SH-SY5Y (cell line): ENCODE results near the gene CCDC91.

Experiments used
- GATA2 ChIP-seq: IDR thresholded peaks from 2 replicates; pipeline ENCODE4 v1.6.1; 2011; ENCODE audit warnings: mild to moderate bottlenecking, low read depth, low read length
- GATA3 ChIP-seq: IDR thresholded peaks from 2 replicates; pipeline ENCODE4 v1.6.1; 2011; ENCODE audit warnings: low read depth, mild to moderate bottlenecking, low read length, moderate library complexity

Gene CCDC91

DNA sequence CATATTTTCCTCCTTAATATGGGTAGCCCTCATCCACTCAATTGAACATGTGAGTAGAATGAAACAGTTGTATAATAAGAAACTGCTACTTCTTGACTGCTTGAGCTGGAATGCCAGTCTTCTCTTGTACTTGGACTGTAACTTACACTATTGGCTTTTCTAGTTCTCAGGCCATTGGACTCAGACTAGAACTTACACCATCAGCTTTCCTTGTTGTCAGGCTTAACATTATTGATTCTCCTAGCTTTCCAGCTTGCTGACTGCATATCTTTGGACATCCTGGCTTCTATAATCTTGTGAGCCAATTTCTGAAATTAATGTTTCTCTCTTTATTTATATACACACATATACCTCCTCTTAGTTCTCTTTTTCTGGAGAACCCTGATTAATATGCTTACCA, 24.8 kb downstream of the CCDC91 start:
- no peak for TF ChIP-seq GATA3
- no peak for TF ChIP-seq GATA2

DNA sequence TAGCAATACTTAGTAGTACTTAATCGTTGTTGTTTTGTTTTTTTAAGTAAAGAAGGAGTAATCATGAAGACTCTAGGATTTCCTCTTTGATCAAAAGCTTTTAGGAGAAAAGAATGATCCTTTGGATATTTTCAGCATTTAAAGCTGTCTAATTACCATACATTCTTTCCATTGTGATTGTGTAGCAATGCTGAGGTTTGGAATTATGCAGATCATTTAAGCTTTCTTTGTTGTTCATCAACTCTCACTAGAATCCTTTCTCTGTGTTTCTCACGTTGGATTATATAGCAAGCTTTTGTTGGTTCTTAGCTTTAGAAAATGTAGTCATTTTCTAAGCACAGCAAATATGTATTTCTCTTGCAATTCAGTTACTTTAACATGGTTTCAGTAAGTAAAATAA, 25.8 kb downstream of the CCDC91 start:
- TF ChIP-seq GATA3 (no peak), GATA2 (no peak)

DNA sequence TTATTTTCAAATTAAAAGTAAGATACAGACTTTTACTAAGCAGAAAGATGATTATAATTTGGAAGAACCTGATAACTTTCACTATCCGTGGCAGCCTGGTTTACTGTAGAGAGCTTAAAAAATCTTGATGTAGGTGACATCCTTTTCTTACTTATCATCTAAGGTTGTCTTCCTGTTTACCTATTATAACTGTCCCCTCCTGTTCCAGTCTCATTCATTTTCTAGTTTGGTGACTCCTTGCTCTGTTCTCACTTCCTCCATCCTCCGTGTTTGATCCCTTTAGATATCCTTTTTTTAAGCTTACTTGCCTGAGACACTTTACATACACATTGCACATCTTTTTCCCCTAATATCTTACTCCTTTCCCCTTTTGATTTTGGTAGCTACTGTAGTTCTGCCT, 27.5 kb downstream of the CCDC91 start:
- TF ChIP-seq GATA2 = no peak
- no peak for TF ChIP-seq GATA3

DNA sequence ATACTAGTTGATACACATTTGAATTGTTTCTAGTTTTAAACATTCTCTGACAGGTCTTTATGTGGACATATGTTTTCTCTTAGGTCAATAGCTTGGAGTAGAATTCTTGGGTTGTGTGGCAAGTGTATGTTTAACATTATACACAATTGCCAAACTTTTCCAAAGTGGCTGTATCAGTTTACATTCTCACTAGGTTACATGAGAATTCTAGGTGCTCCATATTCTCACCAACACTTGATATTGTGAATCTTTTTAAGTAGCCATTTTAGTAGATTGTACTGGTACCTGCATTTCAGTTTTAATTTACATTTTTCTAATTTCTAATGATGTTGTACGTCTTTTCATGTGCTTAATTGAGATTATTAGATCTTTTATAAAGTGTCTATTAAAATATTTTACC, 28.6 kb downstream of the CCDC91 start:
- TF ChIP-seq GATA2 (no peak), GATA3 (no peak)

DNA sequence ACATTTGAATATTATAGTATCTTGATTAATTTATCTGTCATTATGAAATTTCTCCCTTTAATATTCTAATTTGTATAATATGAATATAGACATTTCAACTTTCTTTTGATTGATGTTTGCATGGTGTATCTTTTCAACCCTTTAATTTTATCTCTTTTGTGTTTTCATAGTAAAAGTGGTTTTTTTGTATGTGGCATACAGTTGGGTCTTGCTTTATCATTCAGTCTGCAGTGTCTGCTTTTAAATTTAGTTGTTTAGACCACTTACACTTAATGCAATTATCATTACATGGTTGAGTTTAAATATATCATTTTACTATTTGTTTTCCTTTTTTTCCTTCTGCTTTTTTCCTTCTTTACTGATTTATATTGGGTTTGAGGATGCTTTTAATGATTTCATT, 29.6 kb downstream of the CCDC91 start:
- TF ChIP-seq GATA3 = no peak
- TF ChIP-seq GATA2 = no peak

DNA sequence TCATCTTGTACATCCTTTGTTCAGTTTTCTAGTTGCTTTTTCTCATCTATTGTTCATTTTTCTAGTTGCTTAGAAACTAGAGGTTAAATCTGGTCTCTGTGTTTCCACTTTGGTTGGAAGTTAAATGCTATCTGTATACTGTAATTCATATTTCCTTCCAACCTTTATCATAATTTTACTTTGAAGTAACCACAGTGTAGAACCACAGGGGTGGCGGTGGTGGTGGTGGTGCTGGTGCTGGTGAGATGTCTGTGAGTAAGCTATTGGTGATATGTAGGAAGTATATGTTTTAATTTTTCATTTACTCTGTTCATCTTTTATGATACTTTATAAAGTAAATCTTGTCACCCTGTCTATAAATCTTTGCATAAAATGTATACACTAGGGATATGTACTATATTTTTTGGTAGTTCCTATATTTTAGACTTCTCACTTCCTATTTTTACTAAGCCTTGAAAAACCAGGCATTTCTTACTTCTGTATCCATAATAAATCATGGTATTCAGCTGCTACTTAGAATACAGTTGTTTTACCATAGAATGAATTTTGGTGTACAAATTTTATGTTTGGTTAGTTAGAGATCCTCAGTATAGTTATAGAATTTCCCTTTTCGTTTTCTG, 31.9 kb downstream of the CCDC91 start:
- TF ChIP-seq GATA3 (no peak), GATA2 (no peak)

DNA sequence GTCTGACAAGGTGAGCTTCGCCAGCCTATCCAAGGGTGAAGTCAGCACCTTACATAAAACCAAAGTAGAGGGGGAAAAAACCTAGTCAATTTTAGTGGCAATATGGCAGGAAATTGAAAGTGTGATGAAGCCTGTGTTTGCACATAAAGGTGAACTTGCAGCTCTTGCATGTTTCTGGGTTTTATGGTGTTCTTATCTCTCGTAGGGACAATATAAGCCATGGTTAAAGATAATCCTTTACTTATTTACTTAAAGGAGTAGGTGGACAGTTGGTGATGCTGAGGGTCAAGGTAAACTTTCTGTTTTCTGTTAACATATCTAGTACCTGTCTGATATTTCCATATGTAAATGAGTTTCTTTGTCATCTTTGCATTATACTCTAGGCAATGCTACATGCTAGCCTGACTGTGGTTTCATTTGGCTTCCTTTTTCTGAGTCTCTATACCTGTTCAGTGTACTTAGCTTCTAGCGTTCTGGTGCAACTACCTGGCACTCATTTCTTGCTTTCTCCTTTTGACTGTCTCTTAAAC, 32.8 kb downstream of the CCDC91 start:
- no peak for TF ChIP-seq GATA3
- no peak for TF ChIP-seq GATA2

DNA sequence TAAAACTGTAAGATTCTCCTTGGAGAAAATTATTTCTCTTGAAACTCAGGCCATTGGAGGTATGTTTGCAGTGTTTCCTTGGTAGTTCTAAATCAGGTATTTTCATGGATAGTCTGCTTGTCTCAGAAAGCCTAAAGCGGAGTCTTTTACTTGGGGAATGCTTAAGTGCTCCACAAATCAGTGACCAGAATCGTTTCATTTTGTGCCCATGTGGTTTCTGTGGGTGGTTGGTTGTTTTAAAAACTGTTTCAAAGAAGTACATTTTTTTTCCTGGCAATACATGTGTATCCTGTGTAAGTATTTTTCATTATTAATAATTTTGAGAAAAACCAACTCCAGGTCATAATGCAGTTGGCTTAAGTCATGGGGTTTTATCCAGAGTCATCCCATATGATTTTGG, 33.6 kb downstream of the CCDC91 start:
- no peak for TF ChIP-seq GATA3
- TF ChIP-seq GATA2 = no peak

DNA sequence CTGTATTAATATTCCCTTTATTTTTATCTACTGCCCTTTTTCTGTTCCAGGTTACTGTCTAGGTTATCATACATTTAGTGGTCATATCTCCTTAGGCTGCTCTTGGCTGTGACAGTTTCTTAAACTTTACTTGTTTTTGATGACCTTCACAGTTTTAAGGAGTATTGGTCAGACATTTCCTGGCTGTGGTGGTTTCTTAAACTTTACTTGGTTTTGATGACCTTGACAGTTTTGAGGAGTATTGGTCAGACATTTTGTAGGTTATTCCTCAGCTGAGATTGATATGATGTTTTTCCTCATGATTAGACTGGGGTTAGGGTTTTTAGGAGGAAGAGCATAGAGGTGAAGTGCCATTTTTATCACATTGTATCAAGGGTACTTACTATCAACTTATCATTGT, 36.4 kb downstream of the CCDC91 start:
- TF ChIP-seq GATA3 (no peak), GATA2 (no peak)

DNA sequence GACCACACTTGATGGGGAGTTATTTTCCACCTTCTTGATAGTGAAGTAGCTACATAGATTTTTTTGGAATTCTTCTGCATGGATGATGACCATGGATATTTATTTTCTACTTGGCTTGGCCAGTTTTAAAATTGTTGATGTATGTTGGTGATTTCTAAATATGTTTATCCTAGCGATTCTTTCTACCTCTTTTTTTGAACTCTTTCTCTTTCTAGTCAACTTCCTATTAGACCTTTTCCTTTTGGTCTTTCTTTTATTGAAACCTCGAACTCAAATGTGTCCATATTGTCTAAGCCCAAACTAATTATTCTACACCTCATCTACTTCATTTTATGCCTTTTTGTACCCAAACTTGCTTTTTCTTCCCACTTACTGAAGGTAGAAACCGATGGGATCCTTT, 37.0 kb downstream of the CCDC91 start:
- TF ChIP-seq GATA3 (no peak), GATA2 (no peak)

DNA sequence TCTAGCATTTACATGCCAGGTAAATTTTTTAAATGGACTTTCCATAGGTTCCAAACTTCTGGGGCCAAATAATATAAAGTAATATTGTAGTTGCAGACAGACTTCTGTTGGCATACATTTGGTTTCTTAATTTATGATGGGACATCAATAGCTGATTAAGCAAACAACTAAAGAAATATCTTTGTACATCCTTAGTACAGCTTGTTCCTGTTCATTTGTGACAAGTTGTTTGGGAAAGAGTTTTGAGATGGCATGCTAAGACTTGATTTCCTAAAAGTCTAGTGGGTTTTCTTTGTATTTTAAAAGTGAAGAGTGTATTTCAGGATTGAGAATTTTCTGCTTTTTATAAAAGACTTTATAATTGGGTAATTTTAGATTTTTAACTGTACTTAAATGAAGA, 41.0 kb downstream of the CCDC91 start:
- TF ChIP-seq GATA3 = no peak

DNA sequence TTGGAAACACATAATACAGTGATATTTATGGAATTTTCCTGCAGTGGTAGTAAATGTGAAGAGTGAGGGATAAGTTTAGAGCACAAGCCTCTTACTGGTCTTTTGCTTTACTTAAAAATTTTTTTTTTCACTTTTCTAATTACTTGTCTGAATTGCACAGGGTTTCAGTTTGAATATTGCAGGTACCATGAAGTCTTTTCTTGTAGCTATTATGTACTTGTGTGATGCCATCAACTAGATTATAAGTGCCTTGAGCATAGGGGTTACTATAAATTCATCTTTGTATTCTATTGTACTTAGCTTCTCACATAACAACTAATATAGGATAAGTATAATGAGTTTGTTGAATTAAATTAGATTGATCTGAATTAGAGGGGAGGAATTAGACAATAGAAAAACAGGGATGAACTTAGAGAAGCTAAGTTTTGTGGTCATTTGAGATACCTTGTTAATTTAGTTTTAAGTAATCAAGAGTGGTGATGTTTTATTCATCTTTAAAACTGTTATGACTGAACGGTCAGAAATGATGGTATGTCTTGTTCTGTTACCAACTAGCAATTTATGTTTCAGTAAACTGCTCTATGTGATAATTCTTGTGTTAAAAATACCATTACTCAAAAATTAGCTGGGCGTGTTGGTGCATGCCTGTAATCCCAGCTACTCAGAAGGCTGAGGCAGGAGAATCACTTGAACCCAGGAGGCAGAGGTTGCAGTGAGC, 42.1 kb downstream of the CCDC91 start:
- TF ChIP-seq GATA2 = no peak
- no peak for TF ChIP-seq GATA3

DNA sequence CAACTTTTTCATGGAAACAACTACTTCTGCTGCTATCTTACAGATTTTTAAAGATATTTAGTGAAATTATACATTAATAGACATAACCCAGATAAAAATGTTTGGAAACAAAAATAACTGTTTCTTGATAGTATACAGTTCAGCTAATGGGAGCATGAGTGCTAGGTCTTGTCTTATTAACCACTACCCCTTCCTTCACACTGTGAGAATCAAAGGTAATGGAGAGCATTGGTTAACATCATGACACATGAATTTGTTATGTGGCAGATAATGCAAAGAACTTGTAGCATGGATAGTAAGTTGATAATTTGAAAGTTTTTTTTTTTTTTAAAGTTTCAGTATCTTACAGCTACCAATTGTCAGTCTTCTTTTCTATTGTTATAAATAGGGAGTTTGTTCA, 44.2 kb downstream of the CCDC91 start:
- no peak for TF ChIP-seq GATA2
- no peak for TF ChIP-seq GATA3

DNA sequence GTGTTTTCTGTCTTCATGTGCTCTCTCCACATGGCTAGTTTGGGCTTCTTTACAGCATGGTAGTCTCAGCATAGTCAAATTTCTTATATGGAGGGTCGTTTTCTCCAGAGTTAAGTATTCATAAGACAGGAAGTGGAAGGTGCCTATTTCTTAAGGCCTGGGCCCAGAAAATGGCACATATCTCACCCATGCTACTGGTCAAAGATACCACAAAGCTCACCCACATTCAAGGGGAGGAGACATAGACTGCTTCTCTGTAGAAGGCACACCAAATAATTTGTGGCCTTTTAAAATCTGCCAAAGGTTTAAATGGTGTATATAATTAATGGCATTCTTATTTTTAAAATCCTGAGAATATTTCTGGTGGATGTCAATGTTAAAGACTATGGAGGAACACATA, 44.8 kb downstream of the CCDC91 start:
- TF ChIP-seq GATA2 (no peak), GATA3 (no peak)

DNA sequence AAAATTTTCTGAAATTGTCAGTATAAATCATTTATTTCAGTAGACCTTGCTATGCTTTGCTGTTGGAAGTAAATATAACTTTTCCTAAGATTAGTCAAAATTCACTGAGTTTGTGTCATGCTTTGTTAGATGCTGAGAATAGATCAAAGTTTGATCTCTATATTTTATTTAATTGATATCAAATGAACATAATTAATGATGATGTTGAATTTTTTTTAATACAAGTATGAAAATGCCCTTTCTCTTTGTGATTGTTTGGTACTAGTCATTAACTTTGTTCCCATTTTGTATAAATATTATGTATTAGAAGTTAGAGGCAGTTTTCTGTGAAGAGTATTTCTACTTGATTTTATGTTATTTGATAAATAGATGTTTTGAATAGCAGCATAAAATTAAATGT, 45.7 kb downstream of the CCDC91 start:
- TF ChIP-seq GATA3 (no peak), GATA2 (no peak)
